GM23338 (cell line): Measurements from ENCODE around the gene RPS4Y2. TPM values are rescaled to one million over a fixed set of nuclear protein-coding genes. Genes with fewer than 3 reads are reported as not detected.

Experiments used
- ATAC-seq: fragments of 200-7000 bp; cut with Tn5 transposase; 3 replicates; pipeline ENCODE4 v1.9.1; 2020
- DNase-seq: peaks from one replicate; pipeline ENCODE4 v3.0.0-alpha.2; 2015; ENCODE audit warnings: low spot score
- H2AFZ ChIP-seq: fragments of 200-600 bp; sonication (generic); 2 replicates; pipeline ENCODE4 v1.8.0; 2016; ENCODE audit warnings: antibody characterized with exemption, mild to moderate bottlenecking, moderate library complexity
- H3F3A ChIP-seq: fragments of 200-600 bp; sonication (generic); replicated peaks from 2 replicates; pipeline ENCODE4 v1.8.0; 2017; ENCODE audit warnings: antibody characterized with exemption, mixed run types, low read depth
- H3K27ac ChIP-seq: fragments of 200-600 bp; sonication (generic); 2 replicates; pipeline ENCODE4 v1.6.1; 2016; ENCODE audit warnings: low read depth
- H3K27me3 ChIP-seq: fragments of 200-600 bp; sonication (generic); 2 replicates; pipeline ENCODE4 v1.8.0; 2016; ENCODE audit warnings: mild to moderate bottlenecking, mixed run types, moderate library complexity; ENCODE audit not compliant: insufficient read depth
- H3K36me3 ChIP-seq: fragments of 200-600 bp; sonication (generic); 2 replicates; pipeline ENCODE4 v1.8.0; 2016; ENCODE audit warnings: mild to moderate bottlenecking; ENCODE audit not compliant: insufficient read depth
- H3K4me1 ChIP-seq: fragments of 200-600 bp; sonication (generic); 2 replicates; pipeline ENCODE4 v1.8.0; 2016; ENCODE audit warnings: mild to moderate bottlenecking, moderate library complexity; ENCODE audit not compliant: insufficient read depth
- H3K4me2 ChIP-seq: fragments of 200-600 bp; sonication (generic); 2 replicates; pipeline ENCODE4 v1.7.1; 2017; ENCODE audit warnings: mixed run types
- H3K4me3 ChIP-seq: fragments of 200-600 bp; sonication (generic); 2 replicates; pipeline ENCODE4 v1.6.1; 2016; ENCODE audit warnings: mixed run types
- H3K79me2 ChIP-seq: fragments of 200-600 bp; sonication (generic); replicated peaks from 2 replicates; pipeline ENCODE4 v1.8.0; 2017; ENCODE audit warnings: mild to moderate bottlenecking; ENCODE audit not compliant: insufficient read depth
- H3K9me2 ChIP-seq: fragments of 200-600 bp; sonication (generic); 2 replicates; pipeline ENCODE4 v1.8.0; 2017; ENCODE audit not compliant: insufficient read depth
- H4K20me1 ChIP-seq: fragments of 200-600 bp; sonication (generic); replicated peaks from 2 replicates; pipeline ENCODE4 v1.8.0; 2017; ENCODE audit warnings: mild to moderate bottlenecking; ENCODE audit not compliant: insufficient read depth
- H3K27ac Mint-ChIP-seq: 2 replicates; pipeline ENCODE4 v1.8.0; 2020; ENCODE audit warnings: inconsistent platforms, mild to moderate bottlenecking, moderate library complexity, mixed read lengths
- H3K27me3 Mint-ChIP-seq: 3 replicates; pipeline ENCODE4 v1.8.0; 2022; ENCODE audit warnings: low read depth, mild to moderate bottlenecking, moderate library complexity, mixed read lengths, inconsistent platforms; ENCODE audit not compliant: insufficient read depth, poor library complexity
- H3K36me3 Mint-ChIP-seq: 3 replicates; pipeline ENCODE4 v1.8.0; 2021; ENCODE audit warnings: low read depth, mild to moderate bottlenecking, inconsistent platforms, moderate library complexity, mixed read lengths
- H3K4me1 Mint-ChIP-seq: 3 replicates; pipeline ENCODE4 v1.8.0; 2020; ENCODE audit warnings: mild to moderate bottlenecking, inconsistent platforms, mixed read lengths
- H3K4me3 Mint-ChIP-seq: 3 replicates; pipeline ENCODE4 v1.8.0; 2021; ENCODE audit warnings: moderate library complexity, mild to moderate bottlenecking, inconsistent platforms, mixed read lengths
- H3K9me3 Mint-ChIP-seq: 3 replicates; pipeline ENCODE4 v1.8.0; 2020; ENCODE audit warnings: moderate library complexity, mild to moderate bottlenecking, inconsistent platforms, mixed read lengths
- CREB1 ChIP-seq: fragments of 250-450 bp; sonication (Bioruptor Pico); IDR thresholded peaks from 2 replicates; pipeline ENCODE4 v1.5.0; 2020; ENCODE audit warnings: low read depth, mild to moderate bottlenecking, moderate library complexity
- EZH2 ChIP-seq: fragments of 200-600 bp; sonication (generic); IDR thresholded peaks from one replicate; pipeline ENCODE4 v1.8.0; 2017; ENCODE audit warnings: antibody characterized with exemption, mild to moderate bottlenecking, low read depth; ENCODE audit not compliant: unreplicated experiment
- EZH2phosphoT487 ChIP-seq: fragments of 200-600 bp; sonication (generic); IDR thresholded peaks from one replicate; pipeline ENCODE4 v1.8.1; 2018; ENCODE audit warnings: antibody characterized with exemption; ENCODE audit not compliant: unreplicated experiment
- JUNB ChIP-seq: IDR thresholded peaks from one replicate; pipeline ENCODE4 v1.6.1; 2016; ENCODE audit warnings: antibody characterized with exemption; ENCODE audit not compliant: unreplicated experiment
- NANOG ChIP-seq: IDR thresholded peaks from 2 replicates; pipeline ENCODE4 v1.6.1; 2016; ENCODE audit warnings: antibody characterized with exemption, borderline replicate concordance
- POLR2AphosphoS5 ChIP-seq: IDR thresholded peaks from 2 replicates; pipeline ENCODE4 v1.6.1; 2016; ENCODE audit warnings: antibody characterized with exemption, low read depth
- STAT1 ChIP-seq: IDR thresholded peaks from one replicate; pipeline ENCODE4 v1.6.1; 2016; ENCODE audit warnings: antibody characterized with exemption; ENCODE audit not compliant: unreplicated experiment
- ZNF114 ChIP-seq: fragments of 250-450 bp; sonication (Bioruptor Pico); IDR thresholded peaks from 2 replicates; pipeline ENCODE4 v1.5.0; 2020; ENCODE audit warnings: mild to moderate bottlenecking, moderate library complexity
- ZNF331 ChIP-seq: fragments of 250-450 bp; sonication (Bioruptor Pico); IDR thresholded peaks from 2 replicates; pipeline ENCODE4 v1.5.0; 2020; ENCODE audit warnings: low read depth, mild to moderate bottlenecking, moderate library complexity
- polyA plus RNA-seq: library from polyadenylated mRNA; unstranded; fragments of >200 nt; fragmentation: Nextera tagmentation; extraction: Ambion mirVana; gene quantifications from 2 replicates; pipeline ENCODE4 v1.2.1, GENCODE V29; 2016
- total RNA-seq: library from RNA; depleted of rRNA; stranded (reverse); fragments of >200 nt; shearing (Covaris generic); gene quantifications from 2 replicates; pipeline ENCODE4 v1.2.3, GENCODE V29; 2014
- TF ChIP-seq, protein P1 (sequence below): fragments of 250-450 bp; sonication (Bioruptor Pico); IDR thresholded peaks from 2 replicates; pipeline ENCODE4 v1.5.0; 2020; ENCODE audit warnings: mild to moderate bottlenecking, moderate library complexity
- TF ChIP-seq, protein P2 (sequence below): IDR thresholded peaks from 2 replicates; pipeline ENCODE4 v1.6.1; 2016; ENCODE audit warnings: antibody characterized with exemption
- TF ChIP-seq, protein P3 (sequence below), 2 experiments: fragments of 200-600 bp in 1 of 2; sonication (generic) in 1 of 2; conservative IDR thresholded peaks; 2 replicates each; pipeline versions ENCODE4 v1.5.1 to v1.6.1; 2016 to 2017; ENCODE audit warnings: antibody characterized with exemption in 2 of 2, low read depth in 2 of 2, mild to moderate bottlenecking in 2 of 2, moderate library complexity in 1 of 2
- TF ChIP-seq, protein P4 (sequence below): IDR thresholded peaks from one replicate; pipeline ENCODE4 v1.6.1; 2018; ENCODE audit warnings: antibody characterized with exemption; ENCODE audit not compliant: unreplicated experiment

RPS4Y2 gene
- total and polyA plus RNA-seq, 2 experiments from 2014 or later, result not detected

DNA sequence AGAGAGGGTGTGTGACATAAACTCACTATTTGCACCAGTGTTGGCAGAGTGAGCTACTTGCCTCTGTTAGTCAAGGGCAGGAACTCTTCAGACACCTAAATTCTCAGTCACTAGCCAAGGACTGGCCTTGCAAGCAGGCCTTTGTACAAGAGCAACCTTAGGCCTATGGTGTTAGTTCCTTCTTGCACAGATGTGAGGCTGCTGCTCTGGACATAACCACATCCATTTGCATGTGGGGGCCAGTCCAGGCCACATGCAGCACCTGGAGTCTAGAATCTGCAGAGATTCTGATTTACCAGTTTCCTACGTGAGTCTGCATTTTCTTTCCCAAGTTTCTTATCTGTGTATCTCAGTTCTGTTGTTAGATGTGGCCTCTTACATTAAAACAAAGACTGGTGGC lies 20.7 kb upstream of the RPS4Y2 start:
- Mint-ChIP-seq H3K36me3 (peaks cover 9% of the 10 kb centered on the region; the same call in 2 of the 3 replicates), H3K27me3 (peaks cover 6% of the 10 kb centered on the region), H3K27ac (no peak overlapping the region), H3K9me3 (peaks cover 80% of the 10 kb centered on the region), H3K4me1 (no peaks in the 10 kb centered on the region), H3K4me3 (no peak overlapping the region)
- Histone ChIP-seq H3K27ac (no peak overlapping the region), H2AFZ (no peak overlapping the region), H3K4me3 (no peak overlapping the region), H3K4me2 (no peak overlapping the region), H3K4me1 (no peaks in the 10 kb centered on the region), H3K36me3 (no peaks in the 10 kb centered on the region), H4K20me1 (no peaks in the 10 kb centered on the region), H3F3A (no peaks in the 10 kb centered on the region), H3K27me3 (no peaks in the 10 kb centered on the region), H3K9me2 (no peaks in the 10 kb centered on the region), H3K79me2 (no peaks in the 10 kb centered on the region)
- TF ChIP-seq JUNB (no peak), CREB1 (CRISPR knock-in tag) (no peak), POLR2AphosphoS5 (no peak), ZNF114 (CRISPR knock-in tag) (no peak), STAT1 (no peak), NANOG (no peak), ZNF331 (no peak), EZH2 (no peak), EZH2phosphoT487 (no peak)
- TF ChIP-seq, protein P1, sequence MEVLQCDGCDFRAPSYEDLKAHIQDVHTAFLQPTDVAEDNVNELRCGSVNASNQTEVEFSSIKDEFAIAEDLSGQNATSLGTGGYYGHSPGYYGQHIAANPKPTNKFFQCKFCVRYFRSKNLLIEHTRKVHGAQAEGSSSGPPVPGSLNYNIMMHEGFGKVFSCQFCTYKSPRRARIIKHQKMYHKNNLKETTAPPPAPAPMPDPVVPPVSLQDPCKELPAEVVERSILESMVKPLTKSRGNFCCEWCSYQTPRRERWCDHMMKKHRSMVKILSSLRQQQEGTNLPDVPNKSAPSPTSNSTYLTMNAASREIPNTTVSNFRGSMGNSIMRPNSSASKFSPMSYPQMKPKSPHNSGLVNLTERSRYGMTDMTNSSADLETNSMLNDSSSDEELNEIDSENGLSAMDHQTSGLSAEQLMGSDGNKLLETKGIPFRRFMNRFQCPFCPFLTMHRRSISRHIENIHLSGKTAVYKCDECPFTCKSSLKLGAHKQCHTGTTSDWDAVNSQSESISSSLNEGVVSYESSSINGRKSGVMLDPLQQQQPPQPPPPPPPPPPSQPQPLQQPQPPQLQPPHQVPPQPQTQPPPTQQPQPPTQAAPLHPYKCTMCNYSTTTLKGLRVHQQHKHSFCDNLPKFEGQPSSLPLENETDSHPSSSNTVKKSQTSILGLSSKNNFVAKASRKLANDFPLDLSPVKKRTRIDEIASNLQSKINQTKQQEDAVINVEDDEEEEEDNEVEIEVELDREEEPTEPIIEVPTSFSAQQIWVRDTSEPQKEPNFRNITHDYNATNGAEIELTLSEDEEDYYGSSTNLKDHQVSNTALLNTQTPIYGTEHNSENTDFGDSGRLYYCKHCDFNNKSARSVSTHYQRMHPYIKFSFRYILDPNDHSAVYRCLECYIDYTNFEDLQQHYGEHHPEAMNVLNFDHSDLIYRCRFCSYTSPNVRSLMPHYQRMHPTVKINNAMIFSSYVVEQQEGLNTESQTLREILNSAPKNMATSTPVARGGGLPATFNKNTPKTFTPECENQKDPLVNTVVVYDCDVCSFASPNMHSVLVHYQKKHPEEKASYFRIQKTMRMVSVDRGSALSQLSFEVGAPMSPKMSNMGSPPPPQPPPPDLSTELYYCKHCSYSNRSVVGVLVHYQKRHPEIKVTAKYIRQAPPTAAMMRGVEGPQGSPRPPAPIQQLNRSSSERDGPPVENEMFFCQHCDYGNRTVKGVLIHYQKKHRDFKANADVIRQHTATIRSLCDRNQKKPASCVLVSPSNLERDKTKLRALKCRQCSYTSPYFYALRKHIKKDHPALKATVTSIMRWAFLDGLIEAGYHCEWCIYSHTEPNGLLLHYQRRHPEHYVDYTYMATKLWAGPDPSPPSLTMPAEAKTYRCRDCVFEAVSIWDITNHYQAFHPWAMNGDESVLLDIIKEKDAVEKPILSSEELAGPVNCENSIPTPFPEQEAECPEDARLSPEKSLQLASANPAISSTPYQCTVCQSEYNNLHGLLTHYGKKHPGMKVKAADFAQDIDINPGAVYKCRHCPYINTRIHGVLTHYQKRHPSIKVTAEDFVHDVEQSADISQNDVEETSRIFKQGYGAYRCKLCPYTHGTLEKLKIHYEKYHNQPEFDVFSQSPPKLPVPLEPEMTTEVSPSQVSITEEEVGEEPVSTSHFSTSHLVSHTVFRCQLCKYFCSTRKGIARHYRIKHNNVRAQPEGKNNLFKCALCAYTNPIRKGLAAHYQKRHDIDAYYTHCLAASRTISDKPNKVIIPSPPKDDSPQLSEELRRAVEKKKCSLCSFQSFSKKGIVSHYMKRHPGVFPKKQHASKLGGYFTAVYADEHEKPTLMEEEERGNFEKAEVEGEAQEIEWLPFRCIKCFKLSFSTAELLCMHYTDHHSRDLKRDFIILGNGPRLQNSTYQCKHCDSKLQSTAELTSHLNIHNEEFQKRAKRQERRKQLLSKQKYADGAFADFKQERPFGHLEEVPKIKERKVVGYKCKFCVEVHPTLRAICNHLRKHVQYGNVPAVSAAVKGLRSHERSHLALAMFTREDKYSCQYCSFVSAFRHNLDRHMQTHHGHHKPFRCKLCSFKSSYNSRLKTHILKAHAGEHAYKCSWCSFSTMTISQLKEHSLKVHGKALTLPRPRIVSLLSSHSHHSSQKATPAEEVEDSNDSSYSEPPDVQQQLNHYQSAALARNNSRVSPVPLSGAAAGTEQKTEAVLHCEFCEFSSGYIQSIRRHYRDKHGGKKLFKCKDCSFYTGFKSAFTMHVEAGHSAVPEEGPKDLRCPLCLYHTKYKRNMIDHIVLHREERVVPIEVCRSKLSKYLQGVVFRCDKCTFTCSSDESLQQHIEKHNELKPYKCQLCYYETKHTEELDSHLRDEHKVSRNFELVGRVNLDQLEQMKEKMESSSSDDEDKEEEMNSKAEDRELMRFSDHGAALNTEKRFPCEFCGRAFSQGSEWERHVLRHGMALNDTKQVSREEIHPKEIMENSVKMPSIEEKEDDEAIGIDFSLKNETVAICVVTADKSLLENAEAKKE (CRISPR knock-in tag), result no peak
- TF ChIP-seq, protein P2, sequence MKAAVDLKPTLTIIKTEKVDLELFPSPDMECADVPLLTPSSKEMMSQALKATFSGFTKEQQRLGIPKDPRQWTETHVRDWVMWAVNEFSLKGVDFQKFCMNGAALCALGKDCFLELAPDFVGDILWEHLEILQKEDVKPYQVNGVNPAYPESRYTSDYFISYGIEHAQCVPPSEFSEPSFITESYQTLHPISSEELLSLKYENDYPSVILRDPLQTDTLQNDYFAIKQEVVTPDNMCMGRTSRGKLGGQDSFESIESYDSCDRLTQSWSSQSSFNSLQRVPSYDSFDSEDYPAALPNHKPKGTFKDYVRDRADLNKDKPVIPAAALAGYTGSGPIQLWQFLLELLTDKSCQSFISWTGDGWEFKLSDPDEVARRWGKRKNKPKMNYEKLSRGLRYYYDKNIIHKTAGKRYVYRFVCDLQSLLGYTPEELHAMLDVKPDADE, result no peak
- TF ChIP-seq, protein P3, sequence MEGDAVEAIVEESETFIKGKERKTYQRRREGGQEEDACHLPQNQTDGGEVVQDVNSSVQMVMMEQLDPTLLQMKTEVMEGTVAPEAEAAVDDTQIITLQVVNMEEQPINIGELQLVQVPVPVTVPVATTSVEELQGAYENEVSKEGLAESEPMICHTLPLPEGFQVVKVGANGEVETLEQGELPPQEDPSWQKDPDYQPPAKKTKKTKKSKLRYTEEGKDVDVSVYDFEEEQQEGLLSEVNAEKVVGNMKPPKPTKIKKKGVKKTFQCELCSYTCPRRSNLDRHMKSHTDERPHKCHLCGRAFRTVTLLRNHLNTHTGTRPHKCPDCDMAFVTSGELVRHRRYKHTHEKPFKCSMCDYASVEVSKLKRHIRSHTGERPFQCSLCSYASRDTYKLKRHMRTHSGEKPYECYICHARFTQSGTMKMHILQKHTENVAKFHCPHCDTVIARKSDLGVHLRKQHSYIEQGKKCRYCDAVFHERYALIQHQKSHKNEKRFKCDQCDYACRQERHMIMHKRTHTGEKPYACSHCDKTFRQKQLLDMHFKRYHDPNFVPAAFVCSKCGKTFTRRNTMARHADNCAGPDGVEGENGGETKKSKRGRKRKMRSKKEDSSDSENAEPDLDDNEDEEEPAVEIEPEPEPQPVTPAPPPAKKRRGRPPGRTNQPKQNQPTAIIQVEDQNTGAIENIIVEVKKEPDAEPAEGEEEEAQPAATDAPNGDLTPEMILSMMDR (conservative IDR thresholded peaks at IDR 0.05; ENCODE audit: low read depth in 2 of 2), result no peak
- TF ChIP-seq, protein P4, sequence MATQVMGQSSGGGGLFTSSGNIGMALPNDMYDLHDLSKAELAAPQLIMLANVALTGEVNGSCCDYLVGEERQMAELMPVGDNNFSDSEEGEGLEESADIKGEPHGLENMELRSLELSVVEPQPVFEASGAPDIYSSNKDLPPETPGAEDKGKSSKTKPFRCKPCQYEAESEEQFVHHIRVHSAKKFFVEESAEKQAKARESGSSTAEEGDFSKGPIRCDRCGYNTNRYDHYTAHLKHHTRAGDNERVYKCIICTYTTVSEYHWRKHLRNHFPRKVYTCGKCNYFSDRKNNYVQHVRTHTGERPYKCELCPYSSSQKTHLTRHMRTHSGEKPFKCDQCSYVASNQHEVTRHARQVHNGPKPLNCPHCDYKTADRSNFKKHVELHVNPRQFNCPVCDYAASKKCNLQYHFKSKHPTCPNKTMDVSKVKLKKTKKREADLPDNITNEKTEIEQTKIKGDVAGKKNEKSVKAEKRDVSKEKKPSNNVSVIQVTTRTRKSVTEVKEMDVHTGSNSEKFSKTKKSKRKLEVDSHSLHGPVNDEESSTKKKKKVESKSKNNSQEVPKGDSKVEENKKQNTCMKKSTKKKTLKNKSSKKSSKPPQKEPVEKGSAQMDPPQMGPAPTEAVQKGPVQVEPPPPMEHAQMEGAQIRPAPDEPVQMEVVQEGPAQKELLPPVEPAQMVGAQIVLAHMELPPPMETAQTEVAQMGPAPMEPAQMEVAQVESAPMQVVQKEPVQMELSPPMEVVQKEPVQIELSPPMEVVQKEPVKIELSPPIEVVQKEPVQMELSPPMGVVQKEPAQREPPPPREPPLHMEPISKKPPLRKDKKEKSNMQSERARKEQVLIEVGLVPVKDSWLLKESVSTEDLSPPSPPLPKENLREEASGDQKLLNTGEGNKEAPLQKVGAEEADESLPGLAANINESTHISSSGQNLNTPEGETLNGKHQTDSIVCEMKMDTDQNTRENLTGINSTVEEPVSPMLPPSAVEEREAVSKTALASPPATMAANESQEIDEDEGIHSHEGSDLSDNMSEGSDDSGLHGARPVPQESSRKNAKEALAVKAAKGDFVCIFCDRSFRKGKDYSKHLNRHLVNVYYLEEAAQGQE, result no peak
- ATAC-seq, result no peak
- DNase-seq, result no peak
